ENCODE data around the gene PRKACB.

DNA sequence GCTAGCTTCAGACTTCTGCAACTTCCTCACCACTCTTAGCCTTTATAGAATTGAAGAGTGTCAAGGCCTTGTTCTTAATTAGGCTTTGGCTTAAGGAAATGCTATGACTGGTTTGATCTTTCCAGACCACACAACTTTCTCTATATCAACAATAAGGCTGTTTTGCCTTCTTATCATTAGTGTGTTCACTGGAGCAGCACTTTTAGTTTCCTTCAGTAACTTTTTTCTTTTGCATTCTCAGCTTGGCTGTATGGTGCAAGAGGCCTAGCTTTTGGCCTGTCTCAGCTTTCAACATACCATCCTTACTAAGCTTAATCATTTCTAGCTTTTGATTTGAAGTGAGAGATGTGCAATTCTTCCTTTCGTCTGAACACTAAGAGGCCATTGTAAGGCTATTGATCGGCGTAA lies 8.6 kb downstream of the PRKACB start:
- TF ChIP-seq, protein P1, sequence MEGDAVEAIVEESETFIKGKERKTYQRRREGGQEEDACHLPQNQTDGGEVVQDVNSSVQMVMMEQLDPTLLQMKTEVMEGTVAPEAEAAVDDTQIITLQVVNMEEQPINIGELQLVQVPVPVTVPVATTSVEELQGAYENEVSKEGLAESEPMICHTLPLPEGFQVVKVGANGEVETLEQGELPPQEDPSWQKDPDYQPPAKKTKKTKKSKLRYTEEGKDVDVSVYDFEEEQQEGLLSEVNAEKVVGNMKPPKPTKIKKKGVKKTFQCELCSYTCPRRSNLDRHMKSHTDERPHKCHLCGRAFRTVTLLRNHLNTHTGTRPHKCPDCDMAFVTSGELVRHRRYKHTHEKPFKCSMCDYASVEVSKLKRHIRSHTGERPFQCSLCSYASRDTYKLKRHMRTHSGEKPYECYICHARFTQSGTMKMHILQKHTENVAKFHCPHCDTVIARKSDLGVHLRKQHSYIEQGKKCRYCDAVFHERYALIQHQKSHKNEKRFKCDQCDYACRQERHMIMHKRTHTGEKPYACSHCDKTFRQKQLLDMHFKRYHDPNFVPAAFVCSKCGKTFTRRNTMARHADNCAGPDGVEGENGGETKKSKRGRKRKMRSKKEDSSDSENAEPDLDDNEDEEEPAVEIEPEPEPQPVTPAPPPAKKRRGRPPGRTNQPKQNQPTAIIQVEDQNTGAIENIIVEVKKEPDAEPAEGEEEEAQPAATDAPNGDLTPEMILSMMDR (IDR thresholded peaks at IDR 0.05), result no peak
- no peak for TF ChIP-seq POLR2AphosphoS5 (IDR thresholded peaks at IDR 0.05)

Data from gastroesophageal sphincter (tissue), 3 donors.